ENCODE results near the gene MAN2A2. TPM values are rescaled to one million over a fixed set of nuclear protein-coding genes. Genes with fewer than 3 reads are reported as not detected.
A peak's percentile ranks its signal among the peaks of the same experiment; 100 is the strongest.

The MAN2A2 gene
- total and polyA plus RNA-seq, 2 of the 8 experiments (the other 6 are each of a cell fraction or from before 2014, with no cell fraction given), result 23.1 to 29.7 TPM

DNA sequence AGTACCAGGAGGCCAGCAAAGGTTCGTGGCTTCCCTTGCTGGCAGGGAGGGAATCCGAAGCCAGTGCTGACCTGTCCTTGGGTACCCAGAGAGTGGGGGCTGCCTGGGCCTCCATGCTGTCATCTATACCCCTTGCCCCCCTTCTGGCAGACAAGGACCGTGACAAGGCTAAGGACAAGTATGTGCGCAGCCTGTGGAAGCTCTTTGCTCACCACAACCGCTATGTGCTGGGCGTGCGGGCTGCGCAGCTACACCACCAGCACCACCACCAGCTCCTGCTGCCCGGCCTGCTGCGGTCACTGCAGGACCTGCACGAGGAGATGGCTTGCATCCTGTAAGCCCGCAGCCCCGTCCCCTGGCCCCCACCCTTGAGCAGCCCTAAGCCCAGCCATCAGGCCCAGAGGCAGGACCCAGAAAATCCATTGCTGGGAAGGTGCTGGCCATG, 16.0 kb upstream of the MAN2A2 start:
- no peak overlapping the region for H2BK120ac ChIP-seq (replicated peaks; ENCODE audit: low read depth, low read length)
- H3K4me3 ChIP-seq (ENCODE audit: extremely low read depth in 1 of 4, insufficient read depth in 2 of 4, low read depth in 3 of 4, low read length in 4 of 4), result no peak overlapping the region
- no peak overlapping the region for H3K4me2 ChIP-seq (ENCODE audit: insufficient read depth in 1 of 2, low read depth in 2 of 2, low read length in 2 of 2)
- peak overlapping the region; percentile 35; the same call in 1 of the 2 replicates for H4K8ac ChIP-seq (ENCODE audit: extremely low read depth, insufficient read depth, low read length)
- CTCF ChIA-PET (ENCODE audit: partially characterized antibody), result interaction anchor here (0.8 to 5.5 kb wide), 23 partner anchors 13 to 408 kb away, joined by 3 to 132 read pairs (median 17); partner anchors contain the start of genes FURIN, HDDC3, MAN2A2 and UNC45A
- peaks cover 0 to 24% (median 15%) of the 10 kb centered on the region in 4 experiments; a peak in 6 of 7 replicates for H3K4me1 ChIP-seq (replicated peaks in 1 of 4; ENCODE audit: control insufficient read depth in 3 of 4, insufficient read depth in 4 of 4, low read length in 3 of 4)
- no peak overlapping the region for H3K23ac ChIP-seq (ENCODE audit: insufficient read length)
- 93% methylated on average over 11 of the region's 13 CpGs; no CpG with 5 or more reads in 1 of the 2 experiments for WGBS, 2 experiments (ENCODE audit: extremely low coverage in 1 of 2, insufficient coverage in 1 of 2, insufficient read length in 1 of 2, insufficient replicate concordance in 2 of 2, low coverage in 1 of 2, low lambda C conversion rate in 2 of 2, missing lambda C conversion rate in 1 of 2)
- H3K9me3 ChIP-seq (ENCODE audit: insufficient read depth in 2 of 2, low read depth in 1 of 2, low read length in 1 of 2), result no peaks in the 10 kb centered on the region
- no peak overlapping the region for H4K91ac ChIP-seq (replicated peaks; ENCODE audit: insufficient read length, low read length)
- H3K79me2 ChIP-seq (ENCODE audit: control insufficient read depth in 1 of 2, insufficient read depth in 2 of 2, low read length in 2 of 2), result no peaks in the 10 kb centered on the region
- H2BK20ac ChIP-seq (ENCODE audit: low read length), result no peak overlapping the region
- H4K5ac ChIP-seq (ENCODE audit: insufficient read length, low read depth, low read length), result no peak overlapping the region
- DNase-seq (ENCODE audit: low read depth in 1 of 2, low spot score in 2 of 2) (no peak), FAIRE-seq (no peak)
- no peaks in the 10 kb centered on the region for H3K36me3 ChIP-seq (ENCODE audit: control insufficient read depth in 2 of 4, insufficient read depth in 4 of 4, low read length in 3 of 4)
- no peak overlapping the region for H2BK5ac ChIP-seq (ENCODE audit: low read depth, low read length)
- no peak overlapping the region for H3K14ac ChIP-seq (ENCODE audit: insufficient read length)
- H4K20me1 ChIP-seq (replicated peaks in 1 of 2; ENCODE audit: control insufficient read depth in 1 of 2, insufficient read depth in 2 of 2, low read length in 2 of 2), result peaks cover 0 to 4% of the 10 kb centered on the region in 2 experiments
- no peak overlapping the region for H3K56ac ChIP-seq (replicated peaks; ENCODE audit: insufficient read length, low read depth, low read length)
- POLR2A ChIA-PET (ENCODE audit: partially characterized antibody), result interaction anchor here (1.2 to 4.7 kb wide), 3 partner anchors 9 to 104 kb away, joined by 3 to 22 read pairs (median 5); no protein-coding TSS in a partner anchor
- no peaks in the 10 kb centered on the region for H3K27me3 ChIP-seq (replicated peaks in 1 of 4; ENCODE audit: control insufficient read depth in 3 of 4, extremely low read depth in 1 of 4, insufficient read depth in 3 of 4, low read length in 3 of 4)
- H2AFZ ChIP-seq (ENCODE audit: low read length), result no peak overlapping the region
- no peak overlapping the region for H3K9ac ChIP-seq (replicated peaks in 1 of 4; ENCODE audit: extremely low read depth in 1 of 4, low read depth in 3 of 4, low read length in 3 of 4)
- H3K23me2 ChIP-seq (ENCODE audit: low read depth, low read length), result no peaks in the 10 kb centered on the region; the same call in 1 of the 2 replicates
- no peak overlapping the region for H2AK5ac ChIP-seq (ENCODE audit: low read depth, low read length)
- no peak overlapping the region for H2BK12ac ChIP-seq (ENCODE audit: low read depth, low read length)
- no peaks in the 10 kb centered on the region; the same call in 1 of the 2 replicates for H3K79me1 ChIP-seq (ENCODE audit: low read depth, low read length)
- no peak overlapping the region for H3K27ac ChIP-seq (ENCODE audit: low read depth, low read length)
- no peak overlapping the region for H3K4ac ChIP-seq (replicated peaks; ENCODE audit: insufficient read length, low read depth, low read length)
- H3K18ac ChIP-seq (ENCODE audit: extremely low read depth, low read length), result no peak overlapping the region
- H2BK15ac ChIP-seq (ENCODE audit: low read length), result no peak overlapping the region
- TF ChIP-seq SRF (IDR thresholded peaks at IDR 0.05; ENCODE audit: low read depth, low read length) (no peak), EP300 (IDR thresholded peaks at IDR 0.05; ENCODE audit: borderline replicate concordance in 1 of 2, low read depth in 2 of 2, low read length in 2 of 2) (no peak), RFX5 (IDR thresholded peaks at IDR 0.05; ENCODE audit: borderline replicate concordance, low read depth, low read length) (no peak), CTBP2 (IDR thresholded peaks at IDR 0.05; ENCODE audit: borderline replicate concordance, insufficient read depth, insufficient read length, low read length) (no peak), SIRT6 (IDR thresholded peaks at IDR 0.05; ENCODE audit: low read length) (no peak), MAFK (IDR thresholded peaks at IDR 0.05; ENCODE audit: low read depth, low read length) (no peak)
- TF ChIP-seq, protein P1, sequence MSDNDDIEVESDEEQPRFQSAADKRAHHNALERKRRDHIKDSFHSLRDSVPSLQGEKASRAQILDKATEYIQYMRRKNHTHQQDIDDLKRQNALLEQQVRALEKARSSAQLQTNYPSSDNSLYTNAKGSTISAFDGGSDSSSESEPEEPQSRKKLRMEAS (IDR thresholded peaks at IDR 0.05), result no peak
